PC-9 (cell line): ENCODE measurements around the gene SPATC1L. TPM values are rescaled to one million over a fixed set of nuclear protein-coding genes. Genes with fewer than 3 reads are reported as not detected.

Source experiments
- BruUV-seq: library from RNA; stranded (reverse); fragments of 400-500 nt; replicated peaks from 2 replicates; lab custom pipeline; 2021; lab: Mats Ljungman, UMichigan
- CTCF ChIA-PET: fragments of 300-600 bp; sonication (Branson Sonifier 250); formaldehyde crosslinking; loops from one replicate; lab custom pipeline; 2022; ENCODE audit warnings: antibody characterized with exemption; lab: Charles Lee
- POLR2A ChIA-PET: fragments of 300-600 bp; sonication (Branson Sonifier 250); formaldehyde crosslinking; loops from one replicate; lab custom pipeline; 2022; ENCODE audit warnings: antibody characterized with exemption; ENCODE audit not compliant: unreplicated experiment; lab: Charles Lee
- DNase-seq, 2 experiments: peaks; one replicate each; pipeline versions ENCODE4 v3.0.0 to v3.0.0-alpha.2; 2015 to 2022; ENCODE audit warnings: mixed read lengths in 1 of 2
- H2AFZ ChIP-seq: fragments of 200-600 bp; sonication (generic); 2 replicates; pipeline ENCODE4 v1.8.1; 2017; ENCODE audit warnings: antibody characterized with exemption
- H3F3A ChIP-seq: fragments of 200-600 bp; sonication (generic); 2 replicates; pipeline ENCODE4 v1.8.1; 2017; ENCODE audit warnings: antibody characterized with exemption, mild to moderate bottlenecking, low read depth; ENCODE audit not compliant: insufficient read depth
- H3K27ac ChIP-seq: fragments of 200-600 bp; sonication (generic); 2 replicates; pipeline ENCODE4 v1.6.1; 2016; ENCODE audit warnings: mixed run types
- H3K27me3 ChIP-seq: fragments of 200-600 bp; sonication (generic); 2 replicates; pipeline ENCODE4 v1.6.1; 2016; ENCODE audit warnings: low read depth, mixed run types; ENCODE audit not compliant: insufficient read depth
- H3K36me3 ChIP-seq: fragments of 200-600 bp; sonication (generic); 2 replicates; pipeline ENCODE4 v1.6.1; 2016; ENCODE audit warnings: low read depth, mixed run types
- H3K4me1 ChIP-seq: fragments of 200-600 bp; sonication (generic); replicated peaks from 2 replicates; pipeline ENCODE4 v1.6.1; 2016; ENCODE audit warnings: mixed run types; ENCODE audit not compliant: insufficient read depth
- H3K4me2 ChIP-seq: fragments of 200-600 bp; sonication (generic); 2 replicates; pipeline ENCODE4 v1.6.1; 2017; ENCODE audit warnings: mixed run types
- H3K4me3 ChIP-seq: fragments of 200-600 bp; sonication (generic); 2 replicates; pipeline ENCODE4 v1.6.1; 2016; ENCODE audit warnings: mixed run types
- H3K79me2 ChIP-seq: fragments of 200-600 bp; sonication (generic); 2 replicates; pipeline ENCODE4 v1.6.1; 2017; ENCODE audit warnings: low read depth, mixed run types
- H3K9me2 ChIP-seq: fragments of 200-600 bp; sonication (generic); 2 replicates; pipeline ENCODE4 v1.8.1; 2017; ENCODE audit warnings: mild to moderate bottlenecking; ENCODE audit not compliant: insufficient read depth
- H3K9me3 ChIP-seq: fragments of 200-600 bp; sonication (generic); 2 replicates; pipeline ENCODE4 v1.8.1; 2016; ENCODE audit warnings: low read depth; ENCODE audit not compliant: insufficient read depth
- H4K20me1 ChIP-seq: fragments of 200-600 bp; sonication (generic); 2 replicates; pipeline ENCODE4 v1.8.1; 2017; ENCODE audit not compliant: insufficient read depth
- CTCF ChIP-seq: fragments of 200-600 bp; sonication (generic); conservative IDR thresholded peaks from 2 replicates; pipeline ENCODE4 v1.6.1; 2017; ENCODE audit warnings: mixed run types, antibody characterized with exemption, mild to moderate bottlenecking, moderate library complexity
- EZH2 ChIP-seq: fragments of 200-600 bp; sonication (generic); IDR thresholded peaks from 2 replicates; pipeline ENCODE4 v1.8.0; 2017; ENCODE audit warnings: antibody characterized with exemption, low read depth
- intact Hi-C: fragments of 100-400 bp; cut with micrococcal nuclease; formaldehyde crosslinking; loops from one replicate; pipeline ENCODE4 v1.10.0; 2022; ENCODE audit not compliant: unreplicated experiment
- total RNA-seq: library from RNA; stranded (reverse); gene quantifications from 2 replicates; pipeline ENCODE4 v1.2.3, GENCODE V29; 2021

SPATC1L gene
- total RNA-seq, 1 experiment from 2014 or later = 32.7 TPM

- H3K79me2 ChIP-seq = no peaks in the 10 kb centered on the region
- H3K4me1 ChIP-seq = no peaks in the 10 kb centered on the region; the same call in 1 of the 2 replicates
- intact Hi-C loops = loop anchor here (10.0 kb wide), 1 partner anchor 145 kb away; the partner anchor contains the start of genes MCM3AP and YBEY
- H2AFZ ChIP-seq = no peak overlapping the region
- peaks cover 3% of the 10 kb centered on the region; the same call in 1 of the 2 replicates for H3F3A ChIP-seq
- BruUV-seq = no TSS peak
- H3K4me2 ChIP-seq = no peak overlapping the region
- H3K4me3 ChIP-seq = no peak overlapping the region
- H4K20me1 ChIP-seq = no peaks in the 10 kb centered on the region
- no peak for DNase-seq
- POLR2A ChIA-PET = no interaction called here
- H3K36me3 ChIP-seq = no peaks in the 10 kb centered on the region
- H3K27me3 ChIP-seq = no peaks in the 10 kb centered on the region
- no peaks in the 10 kb centered on the region for H3K9me2 ChIP-seq
- no peak for TF ChIP-seq CTCF
- no peak for TF ChIP-seq EZH2
- H3K27ac ChIP-seq = no peak overlapping the region
- CTCF ChIA-PET = no interaction called here
- no peaks in the 10 kb centered on the region for H3K9me3 ChIP-seq
These were observed 44.6 kb downstream of the SPATC1L start for GRCh38 chr21:46139686-46140085.

GRCh38 chr21:46138383-46138970 lies 45.8 kb downstream of the SPATC1L start:
- ChIA-PET CTCF (no interaction called here), POLR2A (interaction anchor here (0.6 kb wide), 1 partner anchor 474 kb away, joined by 11 read pairs; no protein-coding TSS in a partner anchor)
- BruUV-seq = no TSS peak
- H3K27ac ChIP-seq = no peak overlapping the region
- no peaks in the 10 kb centered on the region for H3K36me3 ChIP-seq
- no peak overlapping the region for H3K4me3 ChIP-seq
- no peak for DNase-seq
- no peaks in the 10 kb centered on the region for H3K79me2 ChIP-seq
- intact Hi-C loops = no loop called here
- H2AFZ ChIP-seq = no peak overlapping the region
- no peaks in the 10 kb centered on the region for H3K9me3 ChIP-seq
- H3K9me2 ChIP-seq = no peaks in the 10 kb centered on the region
- no peak for TF ChIP-seq EZH2
- TF ChIP-seq CTCF = no peak
- H3K4me1 ChIP-seq = no peaks in the 10 kb centered on the region
- no peaks in the 10 kb centered on the region for H4K20me1 ChIP-seq
- H3K27me3 ChIP-seq = no peaks in the 10 kb centered on the region
- no peak overlapping the region for H3K4me2 ChIP-seq
- H3F3A ChIP-seq = no peaks in the 10 kb centered on the region

GRCh38 chr21:46137908-46138307 lies 46.4 kb downstream of the SPATC1L start:
- Histone ChIP-seq H2AFZ (no peak overlapping the region), H3K27me3 (no peaks in the 10 kb centered on the region), H3K36me3 (no peaks in the 10 kb centered on the region), H4K20me1 (no peaks in the 10 kb centered on the region), H3K4me3 (no peak overlapping the region), H3K79me2 (no peaks in the 10 kb centered on the region), H3K4me2 (no peak overlapping the region), H3K4me1 (no peaks in the 10 kb centered on the region), H3K27ac (no peak overlapping the region), H3K9me3 (no peaks in the 10 kb centered on the region), H3F3A (no peaks in the 10 kb centered on the region), H3K9me2 (no peaks in the 10 kb centered on the region)
- ChIA-PET POLR2A (no interaction called here), CTCF (no interaction called here)
- intact Hi-C loops = no loop called here
- no TSS peak for BruUV-seq
- no peak for DNase-seq
- TF ChIP-seq EZH2 (no peak), CTCF (no peak)
